NOMO-1 treated with dmso at 0.1 percent for 144 hours (cell line): Measurements from ENCODE around the gene APOL3.
"Not testable (repeated sequence)": the region's sequence is repeated elsewhere in the genome, so short reads cannot be mapped to it uniquely, and the experiment has no call there.

Experiments used
- DNase-seq: peaks from one replicate; lab custom pipeline; 2025; ENCODE audit not compliant: unreplicated experiment; lab: John Stamatoyannopoulos, UW

Gene APOL3

DNA sequence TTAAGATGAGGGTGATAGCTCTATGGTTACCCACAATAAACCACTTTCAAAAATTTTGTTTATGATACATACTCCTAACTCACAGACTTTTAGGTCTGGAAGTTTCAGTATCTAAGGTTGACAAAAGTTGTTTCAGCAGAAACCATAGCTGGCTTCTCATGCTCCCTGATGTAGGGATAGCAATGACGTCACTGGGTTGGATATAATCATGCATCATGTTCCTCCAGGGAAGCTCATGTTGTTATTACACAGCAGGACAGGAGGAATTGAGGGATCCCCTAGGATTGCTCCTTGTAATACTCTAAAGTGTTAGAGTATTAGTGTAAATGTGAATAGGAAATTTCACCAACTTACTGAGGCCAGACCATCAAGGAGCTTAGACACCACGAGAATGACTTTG is 23.6 kb downstream of the APOL3 start:
- no peak for DNase-seq

DNA sequence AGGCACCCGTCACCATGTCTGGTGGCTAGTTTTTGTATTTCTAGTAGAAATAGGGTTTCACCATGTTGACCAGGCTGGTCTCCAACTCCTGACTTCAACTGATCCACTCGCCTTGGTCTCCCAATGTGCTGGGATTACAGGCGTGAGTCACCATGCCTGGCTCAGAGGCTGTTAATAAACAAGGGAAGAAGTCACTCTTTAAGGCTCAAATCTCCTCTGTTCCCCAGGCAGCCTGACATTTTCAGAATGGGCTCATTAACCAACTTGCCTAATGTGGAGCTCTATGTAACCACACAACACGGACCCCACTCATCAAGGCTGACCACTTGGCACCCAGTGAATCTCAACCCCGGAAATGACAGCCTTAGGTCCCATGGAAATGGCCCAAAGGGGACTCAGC is 24.1 kb downstream of the APOL3 start:
- DNase-seq = no peak

DNA sequence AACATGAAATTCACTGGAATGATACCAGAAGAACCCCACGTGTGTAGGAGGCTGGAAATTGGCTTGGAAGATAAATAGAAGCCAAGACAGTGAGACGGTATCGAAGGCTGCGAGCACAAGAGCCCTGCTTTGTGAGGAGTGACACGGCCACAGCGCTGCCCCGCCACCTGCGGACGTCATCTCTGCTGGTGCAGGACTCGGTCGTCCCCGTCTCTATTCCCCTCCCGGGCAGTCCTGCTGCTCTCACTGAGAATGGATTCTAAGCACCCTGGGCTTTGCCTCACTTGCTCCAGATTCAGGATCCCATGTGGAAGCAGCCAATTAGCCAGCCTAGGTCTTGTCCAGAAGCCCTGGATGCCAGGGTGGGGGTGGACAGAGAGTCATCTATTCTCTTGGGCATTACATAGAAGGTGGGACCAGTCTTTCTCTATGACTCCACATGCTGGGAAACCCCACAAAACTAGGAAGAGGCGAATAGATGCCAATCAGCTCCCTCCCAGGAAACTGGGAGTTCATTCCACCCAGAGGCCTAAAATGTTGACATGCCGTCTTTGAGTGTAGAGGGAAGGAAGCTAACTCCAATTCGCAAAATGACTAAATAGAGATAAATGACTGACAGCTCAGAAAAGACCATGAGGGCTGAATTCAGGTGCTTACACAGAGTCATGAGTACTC is 25.1 kb downstream of the APOL3 start:
- DNase-seq = no peak

DNA sequence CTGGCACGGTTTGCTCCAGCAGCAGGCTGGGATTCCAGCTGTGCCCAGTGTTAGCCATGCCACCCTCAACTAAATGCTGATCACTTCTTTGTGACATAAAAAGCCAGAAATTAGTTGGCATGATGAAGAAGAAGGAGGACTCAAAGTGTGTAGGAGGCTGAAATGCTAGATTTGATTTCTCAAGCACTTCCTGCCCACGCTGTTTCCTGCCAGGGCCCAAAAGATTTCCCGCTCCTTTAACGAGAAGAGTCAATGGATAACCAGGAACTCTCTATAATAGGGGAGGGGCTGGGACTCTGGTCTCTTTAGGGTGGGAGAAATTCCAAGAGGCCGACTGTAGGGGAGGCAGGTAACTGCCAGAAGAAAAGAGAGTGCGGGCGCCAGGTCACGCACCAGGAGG is 26.4 kb downstream of the APOL3 start:
- DNase-seq = no peak

DNA sequence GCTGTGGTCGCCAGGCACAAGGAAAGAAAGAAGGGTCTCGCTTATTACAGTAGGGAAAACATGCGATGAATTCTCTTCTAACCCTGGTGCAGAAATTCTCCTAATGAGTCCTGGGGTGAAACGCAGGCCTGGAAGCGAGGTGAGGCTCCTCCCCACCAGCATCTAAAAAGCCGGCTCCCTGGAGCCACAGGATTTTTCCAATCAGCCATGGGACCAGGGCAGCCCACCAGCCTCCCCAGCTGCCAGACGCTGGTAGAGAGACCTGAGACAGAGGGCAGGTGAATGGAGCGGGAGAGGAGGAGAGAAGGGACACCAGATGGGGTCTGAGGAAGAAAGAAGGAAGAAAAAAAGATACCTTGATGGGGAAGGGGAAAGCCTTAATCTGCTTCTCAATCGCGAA is 28.6 kb downstream of the APOL3 start:
- DNase-seq = no peak

DNA sequence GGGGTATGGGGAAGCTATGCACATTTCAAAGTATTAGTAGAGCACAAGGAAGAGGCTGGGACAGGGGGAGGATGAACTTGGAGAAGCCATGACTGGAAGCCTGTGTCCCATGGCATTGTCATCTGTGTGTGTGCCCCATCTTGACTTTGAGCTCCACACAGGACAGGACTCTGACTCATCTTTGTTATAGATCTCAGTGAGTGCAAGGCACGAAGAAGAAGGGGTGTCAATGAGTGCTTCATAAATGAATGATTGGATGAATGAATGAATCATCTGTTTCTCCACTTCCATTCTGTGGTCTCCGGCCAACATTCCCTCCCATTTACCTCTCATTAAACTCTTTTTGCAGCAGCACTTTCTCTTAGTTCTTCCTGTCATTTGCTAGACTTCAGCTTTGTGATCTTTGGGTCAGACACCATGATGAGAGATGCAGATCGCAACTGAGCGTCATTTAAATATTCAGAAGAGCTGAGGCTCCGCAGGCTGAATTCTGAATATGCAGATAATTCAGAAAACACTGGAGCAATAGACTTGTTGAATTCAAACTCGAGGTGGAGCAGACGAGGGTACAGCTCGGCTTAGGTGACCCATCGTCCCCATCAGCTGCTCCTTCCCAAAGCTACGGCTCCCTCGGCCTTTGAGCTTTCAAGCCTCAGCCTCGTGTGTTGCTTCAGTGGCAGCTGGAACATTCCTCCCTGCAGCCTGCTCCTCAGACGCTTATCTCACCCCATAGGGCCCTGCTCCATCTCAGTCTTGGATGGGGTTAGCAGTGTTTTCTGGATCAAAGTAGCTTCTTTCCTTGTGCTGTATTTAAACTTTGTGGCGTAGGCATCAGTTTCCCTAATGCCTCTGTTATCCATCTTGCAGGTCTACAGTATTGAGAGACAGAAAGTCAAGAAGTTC is 30.8 kb downstream of the APOL3 start:
- DNase-seq = no peak

DNA sequence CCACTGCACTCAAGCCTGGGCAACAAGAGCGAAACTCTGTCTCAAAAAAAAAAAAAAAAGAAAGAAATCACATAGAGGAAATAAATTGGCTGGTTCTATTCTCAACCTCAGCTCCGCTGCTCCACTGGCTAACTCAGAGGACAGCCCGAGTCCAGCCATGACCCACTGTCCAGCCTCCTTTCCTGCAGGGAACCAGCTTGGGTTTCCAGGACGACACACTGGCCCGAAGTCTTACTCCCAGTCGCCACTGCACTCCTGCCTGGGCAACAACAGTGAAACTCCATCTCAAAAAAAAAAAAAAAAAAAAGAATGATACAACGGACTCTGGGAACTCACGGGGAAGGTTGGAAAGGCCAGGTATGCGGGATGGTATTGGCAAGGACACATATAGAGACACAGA is 31.5 kb downstream of the APOL3 start:
- no peak for DNase-seq

DNA sequence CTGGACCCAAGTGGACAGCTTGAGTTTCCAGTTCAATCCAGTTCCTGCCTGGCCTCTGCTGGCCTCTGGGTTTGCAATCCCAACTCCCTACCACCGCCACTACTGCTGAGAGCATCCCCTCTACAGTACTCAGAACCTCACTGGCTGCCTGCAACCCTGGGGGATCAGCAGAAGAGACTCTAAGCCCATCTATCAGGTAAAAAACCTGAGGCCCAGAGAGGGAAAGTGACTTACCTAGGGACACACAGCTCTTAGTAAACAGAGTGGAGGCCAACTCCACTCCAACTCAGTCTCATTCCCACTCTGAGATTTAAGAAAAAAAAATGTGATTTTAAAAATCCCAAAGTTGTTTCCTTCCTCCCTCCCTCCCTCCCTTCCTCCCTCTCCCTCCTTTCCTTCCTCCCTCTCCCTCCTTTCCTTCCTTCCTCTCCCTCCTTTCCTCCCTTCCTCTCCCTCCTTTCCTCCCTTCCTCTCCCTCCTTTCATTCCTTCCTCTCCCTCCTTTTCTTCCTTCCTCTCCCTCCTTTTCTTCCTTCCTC is 34.5 kb downstream of the APOL3 start:
- DNase-seq = no peak

DNA sequence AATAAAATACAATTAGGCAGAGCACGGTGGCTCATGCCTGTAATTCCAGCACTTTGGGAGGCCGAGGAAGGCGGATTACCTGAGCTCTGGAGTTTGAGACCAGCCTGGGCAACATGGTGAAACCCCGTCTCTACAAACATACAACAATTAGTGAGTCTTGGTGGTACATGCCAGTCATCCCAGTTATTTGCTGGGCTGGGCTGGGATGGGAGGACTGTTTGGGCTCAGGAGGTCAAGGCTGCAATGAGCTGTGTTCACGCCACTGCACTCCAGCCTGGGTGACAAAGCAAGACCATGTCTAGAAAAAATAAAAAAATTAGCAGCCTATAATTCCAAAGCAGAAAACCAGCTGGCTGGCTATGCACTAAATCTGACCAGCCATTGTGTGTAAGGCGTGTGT is 35.1 kb downstream of the APOL3 start:
- no peak for DNase-seq

DNA sequence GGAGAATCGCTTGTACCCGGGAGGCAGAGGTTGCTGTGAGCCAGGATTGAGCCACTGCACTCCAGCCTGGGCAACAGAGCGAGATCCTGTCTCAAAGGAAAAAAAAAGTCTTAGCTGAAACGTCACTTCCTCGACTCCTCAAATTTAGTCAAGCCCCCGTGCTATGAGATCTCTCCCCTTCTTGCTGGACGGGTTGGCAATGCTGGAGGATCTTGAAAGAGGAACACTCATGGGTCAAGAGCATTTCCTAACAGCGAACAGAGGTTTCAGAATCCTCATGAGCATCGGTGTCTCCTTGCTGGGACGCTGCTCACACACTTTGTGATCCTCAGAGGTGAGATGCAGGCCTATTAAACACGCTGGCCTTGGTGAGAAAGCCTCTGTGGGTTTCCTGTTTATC is 35.9 kb downstream of the APOL3 start:
- no peak for DNase-seq

DNA sequence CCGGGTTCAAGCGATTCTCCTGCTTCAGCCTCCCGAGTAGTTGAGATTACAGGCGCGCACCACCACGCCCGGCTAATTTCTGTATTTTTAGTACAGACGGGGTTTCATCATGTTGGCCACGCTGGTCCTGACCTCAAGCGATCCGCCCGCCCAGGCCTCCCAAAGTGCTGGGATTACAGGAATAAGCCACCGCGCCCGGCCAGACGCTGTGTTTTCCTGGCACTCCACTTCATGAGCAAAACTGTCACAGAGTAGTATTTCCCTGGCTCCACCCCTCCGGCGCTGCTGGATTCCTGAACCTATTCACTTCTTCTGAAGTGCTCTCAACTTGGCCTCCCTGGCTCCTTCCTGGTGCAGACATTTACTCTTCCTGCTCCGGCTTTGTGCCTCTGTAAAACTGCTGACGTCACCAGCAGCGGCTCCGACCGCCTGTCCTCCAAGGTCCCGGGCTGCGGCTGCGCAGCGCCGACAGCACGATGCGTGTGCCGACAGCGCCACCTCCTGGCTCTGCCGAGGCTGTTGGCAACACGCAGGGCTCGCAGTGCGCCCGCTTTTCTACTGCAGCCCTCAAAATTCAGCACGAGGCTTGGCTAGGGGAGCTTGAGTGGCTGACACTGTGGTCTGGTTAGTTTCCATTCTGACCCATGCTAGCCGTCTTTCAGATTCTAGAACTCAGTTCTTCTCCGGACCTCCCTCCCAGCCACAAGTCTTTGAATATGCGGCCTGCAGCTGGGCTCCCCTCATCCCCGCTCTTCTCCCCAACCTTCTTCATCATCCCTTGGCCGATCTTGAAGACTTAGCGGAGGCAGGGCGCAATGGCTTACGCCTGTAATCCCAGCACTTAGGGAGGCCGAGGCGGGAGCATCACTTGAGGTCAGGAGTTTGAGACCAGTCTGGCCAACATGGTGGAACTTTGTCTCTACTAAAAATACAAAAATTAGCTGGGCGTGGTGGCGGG is 36.6 kb downstream of the APOL3 start:
- DNase-seq = peak; percentile 87

DNA sequence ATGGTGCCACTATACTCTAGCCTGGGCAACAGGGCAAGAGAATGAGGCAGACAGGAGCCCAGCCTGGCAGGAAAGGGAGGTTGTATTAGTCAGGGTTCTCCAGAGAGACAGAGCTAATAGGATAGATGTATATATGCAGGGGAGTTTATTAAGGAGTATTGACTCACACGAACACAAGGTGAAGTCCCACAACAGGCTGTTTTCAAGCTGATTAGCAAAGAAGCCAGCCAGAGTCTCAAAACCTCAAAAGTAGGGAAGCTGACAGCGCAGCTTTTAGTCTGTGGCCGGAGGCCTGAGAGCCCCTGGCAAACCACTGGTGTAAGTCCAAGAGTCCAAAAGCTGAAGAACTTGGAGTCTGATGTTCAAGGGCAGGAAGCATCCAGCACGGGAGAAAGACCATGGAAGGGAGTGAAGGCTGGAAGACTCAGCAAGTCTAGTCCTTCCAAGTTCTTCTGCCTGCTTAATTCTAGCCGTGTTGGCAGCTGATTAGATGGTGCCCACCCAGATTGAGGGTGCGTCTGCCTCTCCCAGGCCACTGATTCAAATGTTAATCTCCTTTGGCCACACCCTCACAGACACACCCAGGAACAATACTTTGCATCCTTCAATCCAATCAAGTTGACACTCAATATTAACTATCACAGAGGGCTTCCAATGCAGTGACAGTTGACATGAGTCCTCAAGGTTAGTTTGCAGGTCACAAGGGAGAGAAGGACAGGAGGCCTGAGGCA is 39.8 kb downstream of the APOL3 start:
- DNase-seq = not testable (repeated sequence)

DNA sequence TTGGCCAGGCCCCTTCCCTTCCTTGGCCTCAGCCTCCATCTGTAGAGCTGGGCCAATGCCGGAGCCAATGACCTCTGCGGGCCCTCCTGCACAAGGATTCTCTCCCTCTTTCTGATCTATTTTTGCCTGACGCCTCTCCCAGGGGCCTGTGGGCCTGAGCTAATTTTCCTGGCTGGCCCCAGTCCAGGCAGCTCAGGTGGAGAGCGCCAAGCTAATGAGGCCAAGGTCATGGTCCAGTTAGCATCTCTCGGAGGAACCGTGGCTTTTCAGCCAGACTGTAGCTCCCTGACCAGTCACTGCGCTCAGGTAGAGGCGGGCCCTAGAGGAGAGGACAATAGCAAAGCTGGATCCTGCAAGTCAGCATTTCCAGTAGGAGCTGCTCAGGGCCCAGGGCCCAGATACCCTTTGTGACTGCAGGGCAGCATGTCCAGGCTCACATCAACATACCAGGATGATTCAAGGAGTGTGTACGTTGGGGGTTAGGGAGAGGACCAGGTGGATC is 43.5 kb downstream of the APOL3 start:
- no peak for DNase-seq

DNA sequence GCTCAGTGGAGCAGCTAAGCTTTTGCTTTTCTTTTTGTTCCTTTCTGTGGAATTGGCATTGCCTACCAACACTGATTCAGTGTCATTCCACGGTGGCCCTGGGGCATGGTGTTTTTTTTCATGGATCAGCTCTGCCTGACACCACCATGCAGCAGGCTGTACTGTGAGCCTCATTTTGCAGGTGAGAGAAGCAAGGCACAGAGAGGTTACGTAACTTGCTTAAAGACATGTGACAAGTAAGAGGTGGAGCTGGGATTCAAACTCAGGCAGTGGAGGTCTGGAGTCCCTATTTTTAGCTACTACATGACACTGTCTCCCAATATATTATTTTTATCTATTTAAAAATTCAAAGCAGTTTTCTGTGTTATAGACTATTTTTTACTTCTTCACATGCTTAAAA is 44.4 kb downstream of the APOL3 start:
- no peak for DNase-seq

DNA sequence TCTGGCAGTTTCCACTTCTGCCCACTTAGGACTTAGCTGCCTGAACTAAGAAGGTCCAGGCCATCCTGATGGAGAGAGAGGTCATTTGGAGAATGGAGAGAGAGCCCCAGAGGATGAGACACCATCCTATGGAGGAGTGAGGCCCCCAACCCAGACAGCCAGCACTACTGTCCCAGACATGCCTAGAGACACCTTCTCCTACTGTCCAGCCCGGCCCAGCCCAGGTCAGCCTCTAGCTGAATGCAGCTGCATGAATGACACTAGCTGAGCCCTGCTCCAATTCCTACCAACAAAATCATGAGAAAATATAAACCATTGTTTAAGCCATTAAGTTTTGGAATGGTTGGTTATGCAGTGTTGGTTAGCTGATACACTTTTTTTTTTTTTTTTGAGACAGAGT is 47.4 kb downstream of the APOL3 start:
- no peak for DNase-seq

DNA sequence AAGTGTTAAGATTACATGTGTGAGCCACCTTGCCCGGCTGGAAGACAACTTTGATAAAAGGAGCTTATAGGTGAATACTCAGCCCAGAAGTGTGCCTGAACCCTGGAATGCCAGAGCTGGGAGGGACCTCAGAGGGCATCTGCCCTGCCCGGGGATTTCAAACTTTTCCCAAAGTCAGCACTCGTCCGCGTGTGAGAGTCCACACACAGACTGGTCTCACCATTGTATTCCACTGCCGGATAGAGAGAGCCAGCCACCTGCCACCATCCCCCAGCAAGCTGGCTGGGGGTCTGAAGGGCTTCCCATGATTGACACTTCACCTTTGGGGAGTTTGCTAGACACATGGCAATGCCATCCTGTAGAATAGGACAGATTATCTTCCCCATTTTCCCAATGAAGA is 49.2 kb downstream of the APOL3 start:
- DNase-seq = no peak

DNA sequence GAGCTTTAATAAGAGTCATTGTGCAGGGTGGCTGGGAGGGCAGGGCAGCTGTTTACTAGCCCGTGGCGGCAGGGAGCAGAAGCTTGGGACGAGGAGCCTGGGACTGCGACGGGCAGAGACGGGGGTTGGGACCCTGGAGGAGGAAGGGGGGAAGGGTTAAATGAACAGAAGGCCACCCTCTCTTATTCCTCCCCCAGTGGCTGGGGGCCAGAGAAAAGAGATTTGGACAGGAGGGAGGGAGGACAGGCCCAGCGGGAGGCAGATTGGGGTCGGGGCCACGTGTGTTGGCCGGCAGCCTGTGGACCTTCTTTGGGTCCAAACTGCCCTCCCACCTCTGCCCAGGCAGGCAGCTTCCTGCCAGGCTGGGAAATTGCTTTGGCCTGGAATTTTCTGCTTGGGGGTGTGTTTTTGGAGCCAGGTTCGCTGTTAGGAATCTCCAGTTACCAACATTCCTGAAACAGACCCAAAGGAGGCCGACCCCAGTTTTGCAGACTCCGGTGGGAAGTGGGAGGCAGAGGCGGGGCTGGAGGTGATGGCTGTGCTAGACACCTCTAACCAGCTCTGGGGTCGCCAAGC is 50.2 kb downstream of the APOL3 start:
- no peak for DNase-seq

DNA sequence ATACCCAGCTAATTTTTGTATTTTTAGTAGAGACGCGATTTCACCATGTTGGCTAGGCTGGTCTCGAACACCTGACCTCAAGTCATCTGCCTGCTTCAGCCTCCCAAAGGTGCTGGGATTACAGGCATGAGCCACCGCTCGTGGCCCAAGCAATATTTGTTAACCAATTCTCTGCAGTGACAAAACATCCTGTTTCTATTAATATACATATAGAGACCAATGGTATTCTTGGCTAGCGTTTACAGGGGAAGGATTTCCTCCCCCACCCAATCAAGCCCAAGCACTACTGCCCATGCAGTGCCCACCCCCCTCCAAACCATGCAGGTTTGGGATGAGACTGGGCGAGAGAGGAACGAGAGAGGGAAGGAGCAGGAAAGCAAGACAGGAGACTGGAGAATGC is 53.1 kb downstream of the APOL3 start:
- no peak for DNase-seq

DNA sequence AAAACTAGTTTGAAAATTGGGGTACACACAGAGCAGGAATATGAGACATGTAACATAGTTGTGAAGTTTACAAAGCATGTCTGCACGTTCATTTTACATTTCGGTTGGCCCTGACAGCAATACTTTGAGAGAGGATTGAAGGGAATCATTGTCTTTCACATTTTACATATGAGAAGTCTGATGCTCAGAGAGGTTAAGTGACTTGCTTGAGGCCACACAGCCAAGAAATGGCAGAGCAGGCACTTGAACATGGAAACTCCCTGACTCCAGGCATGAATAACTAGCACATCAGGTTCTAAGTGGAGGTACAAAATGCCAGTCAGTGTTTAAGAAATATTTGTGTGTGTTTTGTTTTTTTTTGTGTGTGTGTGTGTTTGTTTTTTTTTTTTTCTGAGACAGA is 53.6 kb downstream of the APOL3 start:
- DNase-seq = no peak

DNA sequence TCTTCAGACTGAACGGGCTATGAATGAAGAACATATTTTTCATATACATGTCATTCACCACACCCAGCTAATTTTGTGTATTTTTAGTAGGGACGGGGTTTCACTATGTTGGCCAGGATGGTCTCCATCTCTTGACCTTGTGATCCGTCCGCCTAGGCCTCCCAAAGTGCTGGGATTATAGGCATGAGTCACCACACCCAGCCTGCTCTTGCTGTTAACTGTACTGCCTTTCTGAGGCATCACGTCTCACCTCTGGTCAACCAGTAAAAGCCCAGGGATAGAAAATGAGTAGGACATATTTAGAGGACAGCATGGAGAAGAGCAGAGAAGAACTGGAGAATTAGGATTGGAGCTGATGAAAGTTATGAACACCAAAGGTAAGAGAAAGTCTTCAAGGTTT is 55.6 kb downstream of the APOL3 start:
- no peak for DNase-seq
